Parathyroid adenoma (tissue), 2 donors: ENCODE results near the gene CCDC197.

Experiments
- H2AFZ ChIP-seq: fragments of 300-600 bp; sonication (generic); one replicate; pipeline ENCODE4 v1.7.0; 2017; ENCODE audit warnings: antibody characterized with exemption, mild to moderate bottlenecking
- H3K27ac ChIP-seq: fragments of 300-600 bp; sonication (generic); one replicate; pipeline ENCODE4 v1.7.0; 2017
- H3K27me3 ChIP-seq: fragments of 300-600 bp; sonication (generic); one replicate; pipeline ENCODE4 v1.7.0; 2017; ENCODE audit warnings: low read length; ENCODE audit not compliant: control insufficient read depth, insufficient read depth
- H3K36me3 ChIP-seq: fragments of 300-600 bp; sonication (generic); one replicate; pipeline ENCODE4 v1.7.0; 2017; ENCODE audit warnings: low read length; ENCODE audit not compliant: control insufficient read depth, insufficient read depth
- H3K4me1 ChIP-seq: fragments of 300-600 bp; sonication (generic); one replicate; pipeline ENCODE4 v1.7.0; 2017; ENCODE audit warnings: control low read depth
- H3K4me2 ChIP-seq: fragments of 300-600 bp; sonication (generic); one replicate; pipeline ENCODE4 v1.7.0; 2017; ENCODE audit warnings: low read length
- H3K4me3 ChIP-seq: fragments of 300-600 bp; sonication (generic); one replicate; pipeline ENCODE4 v1.7.0; 2017; ENCODE audit warnings: low read depth, low read length
- H3K79me2 ChIP-seq: fragments of 300-600 bp; sonication (generic); one replicate; pipeline ENCODE4 v1.7.0; 2017; ENCODE audit warnings: control low read depth
- H3K9ac ChIP-seq: fragments of 300-600 bp; sonication (generic); one replicate; pipeline ENCODE4 v1.7.0; 2017; ENCODE audit warnings: mild to moderate bottlenecking
- H3K9me3 ChIP-seq: fragments of 300-600 bp; sonication (generic); one replicate; pipeline ENCODE4 v1.7.0; 2017; ENCODE audit warnings: low read length; ENCODE audit not compliant: control insufficient read depth
- TF ChIP-seq, protein P1 (sequence below): fragments of 300-600 bp; sonication (generic); IDR thresholded peaks from one replicate; pipeline ENCODE4 v1.7.0; 2017; ENCODE audit warnings: antibody characterized with exemption, mild to moderate bottlenecking
- donor health status: primary hyperparathyroidism.

Gene CCDC197

GRCh38 chr14:93971635-93972027 is 25.5 kb upstream of the CCDC197 start:
- no peak overlapping the region for H3K4me2 ChIP-seq
- H3K9me3 ChIP-seq, result no peaks in the 10 kb centered on the region
- no peak overlapping the region for H3K4me3 ChIP-seq
- no peak overlapping the region for H2AFZ ChIP-seq
- TF ChIP-seq, protein P1, sequence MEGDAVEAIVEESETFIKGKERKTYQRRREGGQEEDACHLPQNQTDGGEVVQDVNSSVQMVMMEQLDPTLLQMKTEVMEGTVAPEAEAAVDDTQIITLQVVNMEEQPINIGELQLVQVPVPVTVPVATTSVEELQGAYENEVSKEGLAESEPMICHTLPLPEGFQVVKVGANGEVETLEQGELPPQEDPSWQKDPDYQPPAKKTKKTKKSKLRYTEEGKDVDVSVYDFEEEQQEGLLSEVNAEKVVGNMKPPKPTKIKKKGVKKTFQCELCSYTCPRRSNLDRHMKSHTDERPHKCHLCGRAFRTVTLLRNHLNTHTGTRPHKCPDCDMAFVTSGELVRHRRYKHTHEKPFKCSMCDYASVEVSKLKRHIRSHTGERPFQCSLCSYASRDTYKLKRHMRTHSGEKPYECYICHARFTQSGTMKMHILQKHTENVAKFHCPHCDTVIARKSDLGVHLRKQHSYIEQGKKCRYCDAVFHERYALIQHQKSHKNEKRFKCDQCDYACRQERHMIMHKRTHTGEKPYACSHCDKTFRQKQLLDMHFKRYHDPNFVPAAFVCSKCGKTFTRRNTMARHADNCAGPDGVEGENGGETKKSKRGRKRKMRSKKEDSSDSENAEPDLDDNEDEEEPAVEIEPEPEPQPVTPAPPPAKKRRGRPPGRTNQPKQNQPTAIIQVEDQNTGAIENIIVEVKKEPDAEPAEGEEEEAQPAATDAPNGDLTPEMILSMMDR, result no peak
- H3K79me2 ChIP-seq, result no peaks in the 10 kb centered on the region
- H3K27me3 ChIP-seq, result no peaks in the 10 kb centered on the region
- no peaks in the 10 kb centered on the region for H3K4me1 ChIP-seq
- H3K9ac ChIP-seq, result no peak overlapping the region
- H3K36me3 ChIP-seq, result no peaks in the 10 kb centered on the region
- H3K27ac ChIP-seq, result no peak overlapping the region

GRCh38 chr14:93972618-93973205 is 24.4 kb upstream of the CCDC197 start:
- Histone ChIP-seq H3K4me3 (no peak overlapping the region), H3K27ac (no peak overlapping the region)

DNA sequence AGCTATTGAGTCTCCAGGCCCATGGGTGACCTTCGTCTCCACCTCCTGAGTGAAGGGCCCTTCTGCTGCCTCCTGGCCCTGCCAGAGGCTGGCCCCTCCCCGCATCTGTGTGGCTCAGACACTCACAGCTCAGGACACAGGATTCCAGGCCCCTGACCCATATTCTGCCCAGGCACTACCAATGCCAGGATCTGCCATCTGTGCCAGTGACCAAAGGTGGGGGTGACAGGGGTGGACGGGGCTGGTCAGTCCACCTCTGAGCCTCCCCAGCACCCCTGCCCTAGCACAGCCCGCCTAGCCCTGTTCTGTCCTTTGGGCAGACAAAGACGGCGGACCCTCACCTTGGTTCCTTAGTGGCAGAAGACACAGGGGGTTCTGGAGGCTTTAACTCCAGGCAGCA is 23.5 kb upstream of the CCDC197 start:
- Histone ChIP-seq H3K9ac (no peak overlapping the region), H3K27me3 (no peaks in the 10 kb centered on the region), H3K79me2 (no peaks in the 10 kb centered on the region), H3K4me2 (no peak overlapping the region), H3K36me3 (no peaks in the 10 kb centered on the region), H2AFZ (no peak overlapping the region), H3K4me3 (no peak overlapping the region), H3K4me1 (no peaks in the 10 kb centered on the region), H3K9me3 (no peaks in the 10 kb centered on the region), H3K27ac (no peak overlapping the region)
- TF ChIP-seq, protein P1, result no peak

More at GRCh38 chr14:93972618-93973205, 24.4 kb upstream of the CCDC197 start:
- Histone ChIP-seq H3K79me2 (no peaks in the 10 kb centered on the region), H3K4me1 (no peaks in the 10 kb centered on the region), H2AFZ (no peak overlapping the region), H3K36me3 (no peaks in the 10 kb centered on the region), H3K4me2 (no peak overlapping the region), H3K9ac (no peak overlapping the region), H3K9me3 (no peaks in the 10 kb centered on the region), H3K27me3 (no peaks in the 10 kb centered on the region)
- TF ChIP-seq, protein P1, result no peak

DNA sequence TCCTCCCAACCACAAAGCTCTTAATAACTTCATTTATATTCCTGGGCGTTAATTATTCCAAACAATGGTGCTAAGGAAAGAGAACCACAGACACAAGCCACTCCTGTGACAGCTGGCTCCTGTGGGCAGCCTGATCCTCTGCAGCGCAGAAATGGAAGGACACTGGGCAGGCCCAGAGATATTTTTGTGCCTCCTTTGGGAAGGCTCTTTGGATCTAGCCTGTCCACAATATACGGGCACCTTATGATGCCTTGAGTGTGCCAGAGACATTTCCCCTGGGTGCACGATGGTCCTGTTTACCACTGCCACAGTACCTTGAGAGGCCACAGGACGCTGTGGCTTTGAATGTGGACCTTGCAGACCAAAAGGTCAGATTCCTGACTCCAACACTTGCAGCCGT is 22.8 kb upstream of the CCDC197 start:
- Histone ChIP-seq H2AFZ (no peak overlapping the region), H3K9ac (no peak overlapping the region), H3K4me1 (no peaks in the 10 kb centered on the region), H3K4me2 (no peak overlapping the region), H3K9me3 (no peaks in the 10 kb centered on the region), H3K4me3 (no peak overlapping the region), H3K36me3 (no peaks in the 10 kb centered on the region), H3K27ac (no peak overlapping the region), H3K27me3 (no peaks in the 10 kb centered on the region), H3K79me2 (no peaks in the 10 kb centered on the region)
- TF ChIP-seq, protein P1, result no peak

GRCh38 chr14:93974833-93975232 is 22.3 kb upstream of the CCDC197 start:
- Histone ChIP-seq H3K27me3 (no peaks in the 10 kb centered on the region), H3K4me3 (no peak overlapping the region), H3K27ac (no peak overlapping the region), H3K36me3 (no peaks in the 10 kb centered on the region), H3K9ac (no peak overlapping the region), H2AFZ (no peak overlapping the region), H3K9me3 (no peaks in the 10 kb centered on the region), H3K4me2 (no peak overlapping the region), H3K4me1 (no peaks in the 10 kb centered on the region), H3K79me2 (no peaks in the 10 kb centered on the region)
- TF ChIP-seq, protein P1, result no peak
